Liver (tissue), 9 donors: ENCODE measurements around the gene CTNNA2. TPM values are rescaled to one million over a fixed set of nuclear protein-coding genes. Genes with fewer than 3 reads are reported as not detected.

ENCODE experiments used
- DNase-seq: peaks from one replicate; pipeline ENCODE4 v3.0.0-alpha.2; 2017; ENCODE audit warnings: low spot score
- H3K27ac ChIP-seq, 2 donors: one replicate each; pipeline ENCODE4 v1.7.0; 2013; ENCODE audit warnings: inconsistent platforms in 2 of 2, low read length in 2 of 2, control low read depth in 1 of 2, low read depth in 1 of 2, mild to moderate bottlenecking in 1 of 2
- H3K27me3 ChIP-seq, 4 donors: one replicate each; pipeline versions ENCODE4 v1.6.1 to v1.7.0; 2013; ENCODE audit warnings: low read length in 3 of 4, inconsistent platforms in 1 of 4, mild to moderate bottlenecking in 1 of 4, moderate library complexity in 1 of 4; ENCODE audit not compliant: control insufficient read depth in 4 of 4, insufficient read depth in 4 of 4
- H3K36me3 ChIP-seq, 4 donors: one replicate each; pipeline versions ENCODE4 v1.6.1 to v1.7.0; 2013; ENCODE audit warnings: low read length in 3 of 4, mild to moderate bottlenecking in 3 of 4, low read depth in 1 of 4, moderate library complexity in 1 of 4; ENCODE audit not compliant: control insufficient read depth in 4 of 4, insufficient read depth in 3 of 4
- H3K4me1 ChIP-seq, 4 donors: one replicate each; pipeline versions ENCODE4 v1.6.1 to v1.7.0; 2013; ENCODE audit warnings: low read length in 3 of 4, mild to moderate bottlenecking in 3 of 4, moderate library complexity in 1 of 4; ENCODE audit not compliant: control insufficient read depth in 4 of 4, insufficient read depth in 4 of 4
- H3K4me3 ChIP-seq, 3 donors: one replicate each; pipeline versions ENCODE4 v1.6.1 to v1.7.0; 2013; ENCODE audit warnings: low read length in 3 of 3, control low read depth in 1 of 3, low read depth in 1 of 3, mild to moderate bottlenecking in 1 of 3
- H3K9ac ChIP-seq, 2 donors: one replicate each; pipeline ENCODE4 v1.7.0; 2013; ENCODE audit warnings: low read length in 2 of 2, mild to moderate bottlenecking in 2 of 2, moderate library complexity in 2 of 2, control low read depth in 1 of 2, low read depth in 1 of 2
- H3K9me3 ChIP-seq, 4 donors: one replicate each; pipeline versions ENCODE4 v1.6.1 to v1.7.0; 2013; ENCODE audit warnings: low read length in 3 of 4; ENCODE audit not compliant: control insufficient read depth in 4 of 4
- EGR1 ChIP-seq, 2 donors: IDR thresholded peaks; 2 replicates each; pipeline ENCODE4 v1.6.1; 2016 to 2018; ENCODE audit warnings: antibody characterized with exemption in 2 of 2, low read depth in 2 of 2
- FOXA1 ChIP-seq: IDR thresholded peaks from 2 replicates; pipeline ENCODE4 v1.6.1; 2016; ENCODE audit warnings: antibody characterized with exemption
- FOXA2 ChIP-seq: IDR thresholded peaks from 2 replicates; pipeline ENCODE4 v1.6.1; 2016; ENCODE audit warnings: antibody characterized with exemption
- GABPA ChIP-seq, 2 donors: IDR thresholded peaks in 1 of 2; conservative IDR thresholded peaks in 1 of 2; 2 replicates each; pipeline ENCODE4 v1.6.1; 2016; ENCODE audit warnings: antibody characterized with exemption in 2 of 2, mild to moderate bottlenecking in 1 of 2, moderate library complexity in 1 of 2
- HNF4A ChIP-seq, 2 donors: conservative IDR thresholded peaks; 2 replicates each; pipeline ENCODE4 v1.6.1; 2016; ENCODE audit warnings: antibody characterized with exemption in 2 of 2, mild to moderate bottlenecking in 2 of 2
- HNF4G ChIP-seq: IDR thresholded peaks from 2 replicates; pipeline ENCODE4 v1.6.1; 2016; ENCODE audit warnings: antibody characterized with exemption
- JUND ChIP-seq, 2 donors: IDR thresholded peaks; 2 replicates each; pipeline ENCODE4 v1.6.1; 2016; ENCODE audit warnings: antibody characterized with exemption in 2 of 2
- NR2F2 ChIP-seq: IDR thresholded peaks from 2 replicates; pipeline ENCODE4 v1.6.1; 2016; ENCODE audit warnings: antibody characterized with exemption
- RAD21 ChIP-seq, 2 donors: IDR thresholded peaks; 2 replicates each; pipeline ENCODE4 v1.6.1; 2016; ENCODE audit warnings: antibody characterized with exemption in 2 of 2, mild to moderate bottlenecking in 2 of 2
- RXRA ChIP-seq, 2 donors: IDR thresholded peaks; 2 replicates each; pipeline ENCODE4 v1.6.1; 2017 to 2018; ENCODE audit warnings: antibody characterized with exemption in 2 of 2, mild to moderate bottlenecking in 1 of 2
- SP1 ChIP-seq: IDR thresholded peaks from 2 replicates; pipeline ENCODE4 v1.6.1; 2018; ENCODE audit warnings: antibody characterized with exemption, mild to moderate bottlenecking
- TAF1 ChIP-seq: conservative IDR thresholded peaks from 2 replicates; pipeline ENCODE4 v1.6.1; 2016; ENCODE audit warnings: antibody characterized with exemption, mild to moderate bottlenecking
- YY1 ChIP-seq: IDR thresholded peaks from 2 replicates; pipeline ENCODE4 v1.6.1; 2016; ENCODE audit warnings: antibody characterized with exemption, mild to moderate bottlenecking
- WGBS: extraction: QIAGEN DNeasy Blood & Tissue Kit; methylation state at CpG from one replicate; pipeline ENCODE4 v1.1.7; 2013; 5-methylcytosine and 5-hydroxymethylcytosine counted together
- polyA plus RNA-seq, 2 donors: library from polyadenylated mRNA; stranded (reverse) in 1 of 2; unstranded in 1 of 2; fragments of 200-250 nt in 1 of 2; fragments of >200 nt in 1 of 2; fragmentation: Nextera tagmentation in 1 of 2; extraction: Ambion mirVana in 1 of 2; gene quantifications; one replicate each; pipeline versions ENCODE4 v1.2.1 to v1.2.3, GENCODE V29; 2013 to 2015
- total RNA-seq, 2 donors: library from RNA; depleted of rRNA; stranded (reverse); fragments of >200 nt; gene quantifications; one replicate each; pipeline ENCODE4 v1.2.3, GENCODE V29; 2014
- TF ChIP-seq, protein P1 (sequence below): IDR thresholded peaks from 2 replicates; pipeline ENCODE4 v1.6.1; 2016; ENCODE audit warnings: antibody characterized with exemption
- TF ChIP-seq, protein P2 (sequence below): fragments of 150-350 bp; IDR thresholded peaks from 2 replicates; pipeline ENCODE4 v1.5.1; 2017; ENCODE audit warnings: improper control_type of control experiment, low read depth, low read length; ENCODE audit not compliant: missing input control
- TF ChIP-seq, protein P3 (sequence below): IDR thresholded peaks from 2 replicates; pipeline ENCODE4 v1.6.1; 2016; ENCODE audit warnings: antibody characterized with exemption, mild to moderate bottlenecking
- TF ChIP-seq, protein P4 (sequence below): IDR thresholded peaks from 2 replicates; pipeline ENCODE4 v1.6.1; 2016; ENCODE audit warnings: antibody characterized with exemption
- donor health status: healthy.
- donor health status: healthy.
- donor health status: healthy.
- donor health status: healthy.
- donor health status: healthy.

Gene CTNNA2
- total and polyA plus RNA-seq, 4 donors, result 0.05 TPM; not detected in 3

DNA sequence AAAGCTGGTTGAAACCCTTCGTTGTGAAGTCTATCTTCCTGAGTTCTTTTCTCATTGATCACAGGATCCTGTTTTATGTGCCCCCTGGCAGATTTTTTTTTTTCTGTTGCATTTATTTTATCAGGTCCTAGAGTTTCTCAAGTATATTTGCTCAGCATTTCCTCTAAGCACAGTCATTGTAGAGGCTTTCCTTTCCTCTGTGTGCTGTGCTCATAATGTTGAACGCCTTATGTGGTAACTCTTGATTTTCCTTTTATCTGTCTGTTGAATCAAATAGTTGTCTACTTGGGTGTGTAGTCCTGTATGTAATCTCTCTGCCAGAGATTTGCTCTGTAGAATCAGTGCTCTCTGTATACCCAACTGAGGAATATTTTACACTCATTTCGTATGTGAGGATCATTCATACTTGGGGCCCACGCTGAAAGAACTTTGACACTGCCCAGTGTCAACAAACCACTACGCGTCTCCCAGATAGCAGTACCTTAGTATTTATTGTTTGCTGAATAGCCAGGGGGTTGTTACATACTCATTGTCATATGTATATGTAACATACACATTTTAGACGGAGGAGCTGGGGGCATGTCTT, 118.2 kb downstream of the CTNNA2 start:
- no peak for TF ChIP-seq NR2F2
- TF ChIP-seq, protein P1, sequence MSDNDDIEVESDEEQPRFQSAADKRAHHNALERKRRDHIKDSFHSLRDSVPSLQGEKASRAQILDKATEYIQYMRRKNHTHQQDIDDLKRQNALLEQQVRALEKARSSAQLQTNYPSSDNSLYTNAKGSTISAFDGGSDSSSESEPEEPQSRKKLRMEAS, result no peak
- TF ChIP-seq FOXA1, result no peak
- TF ChIP-seq HNF4A (conservative IDR thresholded peaks at IDR 0.05), result no peak
- no peak for TF ChIP-seq FOXA2
- no peak for TF ChIP-seq EGR1 (IDR thresholded peaks at IDR 0.05; ENCODE audit: low read depth in 2 of 2)
- no peak for TF ChIP-seq GABPA (IDR thresholded peaks at IDR 0.05 in 1 of 2, conservative IDR thresholded peaks at IDR 0.05 in 1 of 2)
- TF ChIP-seq, protein P2, sequence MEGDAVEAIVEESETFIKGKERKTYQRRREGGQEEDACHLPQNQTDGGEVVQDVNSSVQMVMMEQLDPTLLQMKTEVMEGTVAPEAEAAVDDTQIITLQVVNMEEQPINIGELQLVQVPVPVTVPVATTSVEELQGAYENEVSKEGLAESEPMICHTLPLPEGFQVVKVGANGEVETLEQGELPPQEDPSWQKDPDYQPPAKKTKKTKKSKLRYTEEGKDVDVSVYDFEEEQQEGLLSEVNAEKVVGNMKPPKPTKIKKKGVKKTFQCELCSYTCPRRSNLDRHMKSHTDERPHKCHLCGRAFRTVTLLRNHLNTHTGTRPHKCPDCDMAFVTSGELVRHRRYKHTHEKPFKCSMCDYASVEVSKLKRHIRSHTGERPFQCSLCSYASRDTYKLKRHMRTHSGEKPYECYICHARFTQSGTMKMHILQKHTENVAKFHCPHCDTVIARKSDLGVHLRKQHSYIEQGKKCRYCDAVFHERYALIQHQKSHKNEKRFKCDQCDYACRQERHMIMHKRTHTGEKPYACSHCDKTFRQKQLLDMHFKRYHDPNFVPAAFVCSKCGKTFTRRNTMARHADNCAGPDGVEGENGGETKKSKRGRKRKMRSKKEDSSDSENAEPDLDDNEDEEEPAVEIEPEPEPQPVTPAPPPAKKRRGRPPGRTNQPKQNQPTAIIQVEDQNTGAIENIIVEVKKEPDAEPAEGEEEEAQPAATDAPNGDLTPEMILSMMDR, result no peak
- TF ChIP-seq JUND (IDR thresholded peaks at IDR 0.05), result no peak
- no peak for TF ChIP-seq RXRA (IDR thresholded peaks at IDR 0.05)
- Histone ChIP-seq H3K4me1 (no peaks in the 10 kb centered on the region), H3K27me3 (no peaks in the 10 kb centered on the region), H3K4me3 (no peak overlapping the region), H3K9ac (no peak overlapping the region), H3K36me3 (no peaks in the 10 kb centered on the region), H3K9me3 (no peaks in the 10 kb centered on the region), H3K27ac (no peak overlapping the region)
- DNase-seq, result no peak
- WGBS, result 40% methylated on average over 7 of the region's 7 CpGs

DNA sequence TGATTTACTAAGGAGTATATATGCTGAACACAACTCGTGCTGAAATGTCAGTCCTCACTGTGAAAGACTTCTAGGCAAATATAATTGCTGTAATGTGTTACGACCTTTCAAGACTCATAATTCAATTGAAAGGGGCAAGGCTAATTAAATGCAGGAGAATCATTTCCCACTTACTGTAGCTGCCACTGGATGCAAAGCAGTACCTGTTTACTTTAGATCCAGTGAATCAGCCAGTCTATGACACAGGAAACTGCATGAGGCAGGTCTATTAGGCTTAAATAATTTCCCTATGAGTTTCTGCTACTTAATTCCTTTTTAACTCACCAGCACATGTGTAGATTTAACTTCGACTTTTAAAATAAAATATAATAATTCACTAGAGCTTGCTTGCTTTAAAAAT, 125.6 kb downstream of the CTNNA2 start:
- no peak for TF ChIP-seq YY1
- no peak for TF ChIP-seq NR2F2
- no peak for TF ChIP-seq HNF4G
- no peak for TF ChIP-seq EGR1 (IDR thresholded peaks at IDR 0.05; ENCODE audit: low read depth in 2 of 2)
- no peak for TF ChIP-seq FOXA1
- TF ChIP-seq RAD21 (IDR thresholded peaks at IDR 0.05), result no peak
- TF ChIP-seq TAF1, result no peak
- TF ChIP-seq, protein P3, sequence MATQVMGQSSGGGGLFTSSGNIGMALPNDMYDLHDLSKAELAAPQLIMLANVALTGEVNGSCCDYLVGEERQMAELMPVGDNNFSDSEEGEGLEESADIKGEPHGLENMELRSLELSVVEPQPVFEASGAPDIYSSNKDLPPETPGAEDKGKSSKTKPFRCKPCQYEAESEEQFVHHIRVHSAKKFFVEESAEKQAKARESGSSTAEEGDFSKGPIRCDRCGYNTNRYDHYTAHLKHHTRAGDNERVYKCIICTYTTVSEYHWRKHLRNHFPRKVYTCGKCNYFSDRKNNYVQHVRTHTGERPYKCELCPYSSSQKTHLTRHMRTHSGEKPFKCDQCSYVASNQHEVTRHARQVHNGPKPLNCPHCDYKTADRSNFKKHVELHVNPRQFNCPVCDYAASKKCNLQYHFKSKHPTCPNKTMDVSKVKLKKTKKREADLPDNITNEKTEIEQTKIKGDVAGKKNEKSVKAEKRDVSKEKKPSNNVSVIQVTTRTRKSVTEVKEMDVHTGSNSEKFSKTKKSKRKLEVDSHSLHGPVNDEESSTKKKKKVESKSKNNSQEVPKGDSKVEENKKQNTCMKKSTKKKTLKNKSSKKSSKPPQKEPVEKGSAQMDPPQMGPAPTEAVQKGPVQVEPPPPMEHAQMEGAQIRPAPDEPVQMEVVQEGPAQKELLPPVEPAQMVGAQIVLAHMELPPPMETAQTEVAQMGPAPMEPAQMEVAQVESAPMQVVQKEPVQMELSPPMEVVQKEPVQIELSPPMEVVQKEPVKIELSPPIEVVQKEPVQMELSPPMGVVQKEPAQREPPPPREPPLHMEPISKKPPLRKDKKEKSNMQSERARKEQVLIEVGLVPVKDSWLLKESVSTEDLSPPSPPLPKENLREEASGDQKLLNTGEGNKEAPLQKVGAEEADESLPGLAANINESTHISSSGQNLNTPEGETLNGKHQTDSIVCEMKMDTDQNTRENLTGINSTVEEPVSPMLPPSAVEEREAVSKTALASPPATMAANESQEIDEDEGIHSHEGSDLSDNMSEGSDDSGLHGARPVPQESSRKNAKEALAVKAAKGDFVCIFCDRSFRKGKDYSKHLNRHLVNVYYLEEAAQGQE, result no peak
- TF ChIP-seq GABPA (IDR thresholded peaks at IDR 0.05 in 1 of 2, conservative IDR thresholded peaks at IDR 0.05 in 1 of 2), result no peak
- TF ChIP-seq, protein P4, sequence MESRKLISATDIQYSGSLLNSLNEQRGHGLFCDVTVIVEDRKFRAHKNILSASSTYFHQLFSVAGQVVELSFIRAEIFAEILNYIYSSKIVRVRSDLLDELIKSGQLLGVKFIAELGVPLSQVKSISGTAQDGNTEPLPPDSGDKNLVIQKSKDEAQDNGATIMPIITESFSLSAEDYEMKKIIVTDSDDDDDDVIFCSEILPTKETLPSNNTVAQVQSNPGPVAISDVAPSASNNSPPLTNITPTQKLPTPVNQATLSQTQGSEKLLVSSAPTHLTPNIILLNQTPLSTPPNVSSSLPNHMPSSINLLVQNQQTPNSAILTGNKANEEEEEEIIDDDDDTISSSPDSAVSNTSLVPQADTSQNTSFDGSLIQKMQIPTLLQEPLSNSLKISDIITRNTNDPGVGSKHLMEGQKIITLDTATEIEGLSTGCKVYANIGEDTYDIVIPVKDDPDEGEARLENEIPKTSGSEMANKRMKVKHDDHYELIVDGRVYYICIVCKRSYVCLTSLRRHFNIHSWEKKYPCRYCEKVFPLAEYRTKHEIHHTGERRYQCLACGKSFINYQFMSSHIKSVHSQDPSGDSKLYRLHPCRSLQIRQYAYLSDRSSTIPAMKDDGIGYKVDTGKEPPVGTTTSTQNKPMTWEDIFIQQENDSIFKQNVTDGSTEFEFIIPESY, result no peak
- no peak for TF ChIP-seq SP1
- TF ChIP-seq, protein P2, result no peak
- no peak for TF ChIP-seq JUND (IDR thresholded peaks at IDR 0.05)
- no peak for TF ChIP-seq FOXA2
- no peak for TF ChIP-seq RXRA (IDR thresholded peaks at IDR 0.05)
- no peaks in the 10 kb centered on the region for H3K9me3 ChIP-seq
- no peaks in the 10 kb centered on the region for H3K36me3 ChIP-seq
- DNase-seq, result no peak
- no peaks in the 10 kb centered on the region for H3K4me1 ChIP-seq
- no peaks in the 10 kb centered on the region for H3K27me3 ChIP-seq
- WGBS, result 64% methylated on average over 3 of the region's 3 CpGs
- no peak overlapping the region for H3K27ac ChIP-seq
- H3K4me3 ChIP-seq, result no peak overlapping the region
- H3K9ac ChIP-seq, result no peak overlapping the region
